Left ventricle myocardium superior (tissue), 1 donor: ENCODE measurements around the gene FMNL1. TPM values are rescaled to one million over a fixed set of nuclear protein-coding genes. Genes with fewer than 3 reads are reported as not detected.

Source experiments
- ATAC-seq: fragments of 200-7000 bp; cut with Tn5 transposase; one replicate; pipeline ENCODE4 v1.9.1; 2020; ENCODE audit warnings: mild to moderate bottlenecking, moderate library complexity
- DNase-seq: peaks from one replicate; pipeline ENCODE4 v3.0.0-alpha.2; 2020
- intact Hi-C: fragments of 100-400 bp; cut with micrococcal nuclease; formaldehyde crosslinking; loops from one replicate; pipeline ENCODE4 v1.11.0; 2022
- total RNA-seq: library from RNA; stranded (reverse); fragmentation: NEBNext Ultra II Directional; extraction: Animal tissue kit (Norgen Biotek cat#: 25700); gene quantifications from one replicate; pipeline ENCODE4 v1.2.1, GENCODE V29; 2021
- donor health status: DM: no; HTN: yes; CAD: no; lungs with severe emphysema.

The FMNL1 gene
- total RNA-seq, 1 donor from 2014 or later, result 14.0 TPM

DNA sequence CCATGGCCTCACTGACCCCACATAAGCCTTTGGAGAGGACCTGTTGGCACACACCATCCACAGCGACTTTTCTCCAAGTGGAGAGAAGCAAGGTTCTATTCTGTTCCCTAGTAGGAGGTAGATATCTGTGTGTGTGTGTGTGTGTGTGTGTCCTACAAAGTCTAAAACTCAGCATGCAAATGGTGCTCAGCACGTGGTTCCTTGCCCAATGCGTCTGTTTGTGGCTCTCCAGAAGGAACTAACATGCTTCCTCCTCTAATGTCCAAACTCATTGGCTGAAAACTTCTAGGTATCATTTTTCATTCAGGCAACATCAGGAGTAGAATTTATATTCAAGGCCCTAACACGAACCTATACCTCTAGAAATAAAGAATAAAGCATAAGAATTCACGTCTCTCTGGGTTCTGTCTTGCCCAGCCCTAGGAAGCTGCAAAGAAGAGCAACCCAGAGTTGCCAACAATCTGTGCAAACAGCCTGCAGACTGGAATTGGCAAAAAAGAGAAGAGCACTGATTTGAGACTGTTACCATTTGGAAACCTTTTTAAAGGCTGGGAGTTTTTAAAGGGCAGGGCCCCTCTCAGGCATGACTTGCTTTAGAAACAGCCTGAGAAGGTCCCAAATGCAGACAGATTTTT, 69.6 kb downstream of the FMNL1 start:
- DNase-seq (no peak), ATAC-seq (no peak)
- intact Hi-C loops, result no loop called here

DNA sequence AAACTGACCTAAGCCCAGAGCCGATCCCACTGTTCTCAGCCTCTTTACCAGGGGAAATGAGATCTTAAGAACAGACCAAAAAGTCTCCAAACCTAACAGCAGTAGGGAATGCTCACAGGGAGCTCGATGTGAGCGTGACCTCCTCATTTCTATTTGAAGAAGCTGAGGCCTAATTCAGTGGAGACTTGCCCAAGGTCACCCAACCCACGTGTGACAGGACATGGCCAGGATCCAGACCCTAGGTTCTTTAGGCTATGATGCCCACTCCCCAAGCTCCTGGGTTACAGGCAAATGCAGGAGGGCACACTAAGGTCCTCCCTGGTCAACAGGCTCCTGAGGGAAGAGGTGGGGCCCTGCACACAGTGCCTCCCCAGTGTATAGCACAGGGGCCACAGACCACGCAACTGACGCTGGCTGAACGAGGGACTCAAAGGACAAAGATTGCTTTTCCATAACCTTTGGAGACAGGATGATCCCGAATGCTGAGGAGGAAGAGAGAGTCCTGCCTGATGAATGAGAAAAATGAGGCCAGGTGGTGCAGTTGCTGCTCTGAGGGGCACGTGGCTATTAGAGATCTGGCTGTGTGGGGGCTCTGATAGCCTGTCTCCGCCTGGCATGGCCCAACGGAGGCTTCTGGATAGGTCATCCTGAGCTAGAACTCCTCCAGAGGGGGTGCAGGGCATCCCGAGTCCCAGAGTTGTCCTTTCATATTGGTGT, 71.2 kb downstream of the FMNL1 start:
- intact Hi-C loops, result no loop called here
- DNase-seq (no peak), ATAC-seq (no peak)

DNA sequence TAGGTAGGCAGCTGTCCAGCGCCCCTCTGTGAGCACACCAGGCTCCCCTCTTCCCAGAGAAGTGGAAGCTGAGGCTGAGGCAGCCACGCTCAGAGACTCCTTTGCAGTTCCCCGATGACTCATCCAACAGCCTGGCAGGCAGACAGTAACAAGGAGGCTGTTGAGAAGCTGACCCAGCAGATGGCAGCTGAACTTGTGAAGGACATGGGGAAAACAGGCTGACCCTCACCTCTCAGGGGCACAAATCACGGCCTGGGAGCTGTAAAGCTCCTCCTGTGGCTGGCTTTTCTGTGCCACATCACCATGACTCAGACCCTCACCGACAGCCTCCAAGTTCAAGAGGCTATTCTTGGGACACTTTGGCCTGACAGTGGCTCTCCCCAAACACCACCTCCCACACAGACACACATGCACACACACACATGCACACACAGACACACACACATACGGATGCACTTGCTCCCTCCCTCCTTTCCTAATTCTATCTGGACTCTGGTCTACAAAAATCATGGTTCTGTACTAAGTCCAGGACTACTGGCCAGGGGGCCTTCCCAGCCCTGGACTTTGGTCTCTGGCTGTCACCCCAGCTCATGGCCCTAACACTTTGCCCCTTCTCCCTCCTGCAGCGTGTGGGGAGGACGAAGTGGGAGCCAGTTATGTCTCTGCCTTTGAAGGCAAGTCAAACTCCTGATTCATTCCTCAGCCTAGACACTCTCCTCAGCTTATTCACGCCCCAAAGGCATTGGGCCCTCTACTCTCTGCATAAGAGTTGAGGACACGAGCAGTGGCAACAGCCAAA, 71.9 kb downstream of the FMNL1 start:
- peak; percentile 83 for DNase-seq
- ATAC-seq, result peak; percentile 73
- intact Hi-C loops, result no loop called here

DNA sequence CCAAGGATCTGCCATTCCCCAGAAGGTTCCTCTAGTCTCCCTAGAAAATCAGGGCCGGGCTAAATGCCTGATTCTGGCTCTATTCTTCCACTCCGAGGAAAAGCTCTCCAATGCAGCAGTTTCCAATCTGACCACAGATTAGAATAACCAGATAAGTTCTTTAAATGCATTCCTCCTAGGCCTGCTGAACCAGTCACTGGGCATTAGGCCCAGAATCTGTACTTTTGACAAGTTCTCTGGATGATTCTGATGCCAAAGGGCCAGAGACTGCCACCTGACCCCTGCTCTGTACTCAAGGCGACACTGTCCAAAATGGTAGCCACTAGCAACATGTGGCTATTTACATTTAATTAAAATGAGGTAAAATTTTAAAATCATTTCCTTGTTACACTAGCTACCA, 72.8 kb downstream of the FMNL1 start:
- intact Hi-C loops, result no loop called here
- ATAC-seq, result peak; percentile 63
- peak; percentile 39 for DNase-seq

DNA sequence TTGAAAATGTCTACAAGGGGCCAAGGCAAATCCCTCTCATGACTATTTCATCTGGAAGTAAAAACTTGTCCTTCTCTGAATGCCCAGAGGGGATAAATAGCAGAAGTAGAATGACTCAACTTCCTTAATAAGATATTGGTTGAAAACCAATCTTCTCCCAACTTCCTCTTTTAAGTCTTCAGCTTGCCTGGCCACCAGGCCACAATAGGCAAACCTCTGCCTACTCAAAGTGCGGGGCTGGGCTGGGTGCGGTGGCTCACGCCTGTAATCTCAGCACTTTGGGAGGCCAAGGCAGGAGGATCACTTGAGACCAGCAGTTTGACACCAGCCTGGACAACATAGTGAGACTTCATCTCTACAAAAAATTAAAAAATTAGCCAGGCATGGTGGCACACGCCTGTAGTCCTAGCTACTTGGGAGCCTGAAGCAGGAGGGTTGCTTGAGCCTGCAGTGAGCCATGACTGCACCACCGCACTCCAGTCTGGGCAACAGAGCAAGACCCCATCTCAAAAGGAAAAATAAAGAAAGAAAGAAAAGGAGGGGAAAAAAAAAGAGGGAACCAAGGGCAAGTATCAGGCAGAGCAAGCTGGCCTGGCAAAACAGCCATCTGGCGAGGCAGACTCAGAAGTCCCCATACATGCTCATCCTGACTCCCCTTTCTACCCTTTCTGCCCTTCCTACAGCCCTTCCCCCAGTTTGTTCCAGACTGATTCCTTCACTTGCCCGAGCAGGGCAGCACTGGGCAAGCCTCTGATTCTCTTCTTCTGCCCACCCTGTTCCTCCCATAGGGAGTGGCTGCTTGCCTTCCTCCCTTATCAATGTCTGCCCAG, 74.5 kb downstream of the FMNL1 start:
- DNase-seq (peak; percentile 48), ATAC-seq (no peak)
- intact Hi-C loops, result no loop called here

DNA sequence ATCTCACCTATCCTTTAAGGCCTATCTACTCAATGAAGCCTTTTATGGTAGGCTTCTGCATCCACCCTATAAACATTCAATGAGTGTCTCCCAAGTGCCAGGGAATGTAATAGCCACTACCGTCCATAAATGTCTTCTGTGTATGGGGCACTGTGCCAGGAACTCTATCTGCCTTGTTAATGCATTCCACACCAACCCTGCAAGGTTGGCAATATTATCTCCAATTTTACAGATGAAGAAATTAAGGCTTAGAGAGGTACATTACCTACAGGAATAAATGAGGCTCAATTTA, 75.1 kb downstream of the FMNL1 start:
- intact Hi-C loops, result no loop called here
- ATAC-seq (no peak), DNase-seq (no peak)

Other genes with a start within 250 kb of the FMNL1 start
- 25.6 TPM for gene DCAKD, start 170.3 kb upstream of the FMNL1 start, total RNA-seq
- gene NMT1, start 160.6 kb upstream of the FMNL1 start, total RNA-seq, result 114 TPM
- gene PLCD3, start 89.4 kb upstream of the FMNL1 start, total RNA-seq, result 281 TPM
- gene ACBD4, start 86.2 kb upstream of the FMNL1 start, total RNA-seq, result 7.7 TPM
- 35.1 TPM for gene HEXIM1, start 73.4 kb upstream of the FMNL1 start, total RNA-seq
- 8.9 TPM for gene HEXIM2, start 60.0 kb upstream of the FMNL1 start, total RNA-seq
- not detected for gene SPATA32, start 40.2 kb downstream of the FMNL1 start, total RNA-seq
- gene MAP3K14, start 95.1 kb downstream of the FMNL1 start, total RNA-seq, result 16.6 TPM
- gene ARHGAP27, start 211.0 kb downstream of the FMNL1 start, total RNA-seq, result 37.3 TPM